ENCODE results near the gene ESYT2.

DNA sequence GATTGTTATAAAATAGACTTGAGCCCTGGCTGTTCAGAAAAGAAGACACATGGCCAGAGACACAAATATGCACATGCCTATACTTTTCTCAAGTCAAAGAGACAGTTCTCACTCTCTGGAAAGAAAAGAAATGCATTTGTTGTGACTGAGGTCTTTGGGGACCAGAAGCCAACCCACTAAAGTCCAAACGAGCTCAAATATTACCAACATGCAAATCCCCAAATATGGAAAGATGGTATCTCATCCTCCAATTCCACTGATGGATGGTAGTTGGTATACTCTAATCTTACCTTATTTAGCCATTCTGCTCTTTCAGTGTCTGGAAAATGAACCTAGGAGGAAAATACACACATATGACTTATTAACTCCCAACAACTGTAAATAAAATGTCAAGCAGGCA is 30.6 kb downstream of the ESYT2 start:
- TF ChIP-seq, protein P1, sequence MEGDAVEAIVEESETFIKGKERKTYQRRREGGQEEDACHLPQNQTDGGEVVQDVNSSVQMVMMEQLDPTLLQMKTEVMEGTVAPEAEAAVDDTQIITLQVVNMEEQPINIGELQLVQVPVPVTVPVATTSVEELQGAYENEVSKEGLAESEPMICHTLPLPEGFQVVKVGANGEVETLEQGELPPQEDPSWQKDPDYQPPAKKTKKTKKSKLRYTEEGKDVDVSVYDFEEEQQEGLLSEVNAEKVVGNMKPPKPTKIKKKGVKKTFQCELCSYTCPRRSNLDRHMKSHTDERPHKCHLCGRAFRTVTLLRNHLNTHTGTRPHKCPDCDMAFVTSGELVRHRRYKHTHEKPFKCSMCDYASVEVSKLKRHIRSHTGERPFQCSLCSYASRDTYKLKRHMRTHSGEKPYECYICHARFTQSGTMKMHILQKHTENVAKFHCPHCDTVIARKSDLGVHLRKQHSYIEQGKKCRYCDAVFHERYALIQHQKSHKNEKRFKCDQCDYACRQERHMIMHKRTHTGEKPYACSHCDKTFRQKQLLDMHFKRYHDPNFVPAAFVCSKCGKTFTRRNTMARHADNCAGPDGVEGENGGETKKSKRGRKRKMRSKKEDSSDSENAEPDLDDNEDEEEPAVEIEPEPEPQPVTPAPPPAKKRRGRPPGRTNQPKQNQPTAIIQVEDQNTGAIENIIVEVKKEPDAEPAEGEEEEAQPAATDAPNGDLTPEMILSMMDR (IDR thresholded peaks at IDR 0.05; ENCODE audit: poor library complexity) = no peak
- no peak for TF ChIP-seq EZH2phosphoT487 (IDR thresholded peaks at IDR 0.05; ENCODE audit: low read depth, severe bottlenecking, unreplicated experiment)
- no peak for TF ChIP-seq EZH2 (IDR thresholded peaks at IDR 0.05; ENCODE audit: borderline replicate concordance)

All from hepatocyte (in vitro differentiated cells).